Suppressor macrophage (primary cell): ENCODE data around the gene PRKCSH.
A peak's percentile ranks its signal among the peaks of the same experiment; 100 is the strongest.
"Not testable (repeated sequence)": the region's sequence is repeated elsewhere in the genome, so short reads cannot be mapped to it uniquely, and the experiment has no call there.

ENCODE experiments used
- DNase-seq, 4 experiments: peaks; one replicate each; pipeline ENCODE4 v3.0.0-alpha.2; 2020 to 2022

PRKCSH gene

DNA sequence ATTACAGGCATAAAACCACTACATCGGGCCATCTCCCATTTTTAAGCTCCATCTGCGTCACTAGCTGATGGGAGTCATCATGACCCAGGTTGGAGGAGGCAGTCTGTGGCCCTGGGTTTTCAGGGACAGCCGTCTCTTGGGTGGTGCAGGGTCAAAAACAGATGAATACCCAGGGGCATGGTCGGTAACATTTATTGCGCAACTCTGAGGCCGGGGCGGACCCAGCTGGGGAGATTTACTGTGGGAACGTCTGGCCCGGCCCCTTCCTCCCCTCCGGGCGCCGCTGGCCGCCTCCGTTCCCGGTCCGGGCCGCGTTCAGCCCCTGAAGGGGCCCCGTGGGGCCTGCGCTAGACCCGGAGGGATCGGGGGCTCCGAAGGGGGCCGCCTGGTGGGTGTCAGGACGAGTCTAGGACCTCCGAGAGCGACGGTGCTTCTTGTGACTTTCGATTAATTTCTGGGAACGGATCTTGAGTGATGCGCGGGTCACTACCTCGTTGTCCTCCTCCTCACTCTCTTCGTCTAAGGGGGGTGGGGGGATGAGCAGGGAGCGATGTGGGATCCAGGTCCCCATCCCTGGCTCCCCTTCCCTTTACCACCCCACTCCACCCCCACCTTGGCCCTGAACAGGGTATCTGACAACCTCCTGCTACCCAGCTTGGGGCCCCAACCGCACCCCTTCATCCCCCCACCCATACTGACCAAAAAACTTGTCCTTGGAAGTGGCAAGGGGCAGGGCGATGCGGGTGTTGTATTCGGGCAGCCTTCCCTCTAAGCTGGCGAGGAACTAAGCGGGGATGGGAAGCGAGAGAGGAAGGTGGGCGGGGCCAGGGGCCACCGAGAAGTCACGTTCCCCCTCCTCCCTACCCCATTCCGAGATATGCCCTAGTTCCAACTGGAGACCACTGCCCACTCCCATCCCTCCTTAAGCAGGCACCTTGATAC lies 14.7 kb upstream of the PRKCSH start:
- peak in 2 of 4 experiments; percentile 33 to 51 for DNase-seq

DNA sequence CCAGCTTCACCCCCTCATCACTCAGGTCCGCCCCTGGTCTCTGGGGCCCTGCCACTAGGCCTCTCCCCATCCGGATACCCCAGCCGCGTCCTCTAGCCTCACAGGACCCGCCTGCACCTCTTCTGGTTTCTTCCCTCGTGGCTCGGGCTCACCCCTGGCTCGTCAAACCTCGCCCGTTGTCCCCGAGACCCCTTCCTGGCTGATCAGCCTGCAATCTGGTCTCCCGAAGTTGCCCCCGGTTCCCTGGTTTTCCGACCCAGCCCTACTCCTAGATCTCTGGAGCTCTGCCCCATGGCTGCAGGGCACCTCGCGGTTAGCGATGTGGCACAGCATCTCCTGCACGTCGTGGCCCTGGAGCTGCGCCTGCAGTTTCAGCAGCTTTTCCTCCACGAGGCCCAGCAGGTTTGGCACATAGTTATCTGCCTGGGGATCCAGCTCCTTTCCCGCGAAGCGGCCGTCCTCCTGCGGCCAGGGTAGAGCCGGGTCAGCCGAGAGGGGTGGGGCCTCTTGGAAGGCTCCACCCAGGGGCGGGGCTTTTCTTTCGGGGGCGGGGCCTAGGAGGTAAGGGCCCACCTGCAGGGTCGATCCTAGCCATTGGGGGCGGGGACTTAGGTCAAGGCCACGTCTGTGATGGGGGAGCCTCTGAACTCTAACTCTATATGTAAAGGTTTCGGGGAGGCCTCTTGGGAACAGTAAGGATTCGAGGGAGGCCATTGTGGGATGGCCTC lies 13.9 kb upstream of the PRKCSH start:
- DNase-seq, result peak in 2 of 4 experiments; percentile 28 to 36

DNA sequence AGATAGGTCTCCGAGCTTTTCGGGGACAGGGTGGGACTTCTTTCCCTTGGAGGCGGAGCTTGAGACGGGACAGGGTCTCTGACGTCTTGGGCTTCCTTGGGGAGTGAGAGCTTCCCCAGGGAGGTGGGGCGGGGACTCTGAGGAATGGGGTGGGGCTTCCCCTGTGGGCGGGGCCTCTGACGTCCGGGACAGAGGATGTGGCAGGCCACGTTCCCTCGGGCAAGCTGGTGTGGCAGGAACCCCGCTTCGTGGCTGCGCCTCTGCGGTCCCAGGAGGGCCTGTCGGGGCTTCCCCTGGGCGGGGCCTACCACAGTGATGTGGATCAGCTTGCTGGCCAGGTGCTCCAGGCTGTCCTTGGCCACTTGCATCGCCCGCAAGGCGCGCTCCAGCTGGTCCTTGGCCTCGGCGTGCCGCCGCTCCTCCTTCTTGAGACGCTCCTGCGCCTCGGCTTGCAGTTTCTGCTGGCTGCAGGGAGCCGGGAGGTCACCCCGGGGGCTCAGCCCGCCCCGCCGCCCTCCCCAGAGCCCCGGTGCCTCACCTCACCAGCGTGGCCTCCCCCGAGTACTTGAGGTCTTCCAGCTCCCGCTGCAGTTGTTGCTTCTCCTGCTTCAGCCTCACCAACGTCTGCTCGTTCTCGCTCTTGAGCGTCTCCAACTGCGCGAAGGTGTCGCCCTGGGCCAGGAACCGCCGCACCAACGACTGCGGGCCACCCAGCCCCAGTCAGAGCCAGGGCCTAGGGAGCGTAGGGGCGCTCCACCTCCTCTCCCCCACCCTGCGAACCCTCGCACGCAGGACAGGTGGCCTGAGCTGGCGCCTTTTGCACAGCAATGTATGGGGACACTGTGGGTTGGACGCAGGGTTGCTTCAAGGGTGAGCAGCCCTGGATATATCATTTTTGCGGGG lies 13.0 kb upstream of the PRKCSH start:
- peak; percentile 56 to 76 (median 62) for DNase-seq

DNA sequence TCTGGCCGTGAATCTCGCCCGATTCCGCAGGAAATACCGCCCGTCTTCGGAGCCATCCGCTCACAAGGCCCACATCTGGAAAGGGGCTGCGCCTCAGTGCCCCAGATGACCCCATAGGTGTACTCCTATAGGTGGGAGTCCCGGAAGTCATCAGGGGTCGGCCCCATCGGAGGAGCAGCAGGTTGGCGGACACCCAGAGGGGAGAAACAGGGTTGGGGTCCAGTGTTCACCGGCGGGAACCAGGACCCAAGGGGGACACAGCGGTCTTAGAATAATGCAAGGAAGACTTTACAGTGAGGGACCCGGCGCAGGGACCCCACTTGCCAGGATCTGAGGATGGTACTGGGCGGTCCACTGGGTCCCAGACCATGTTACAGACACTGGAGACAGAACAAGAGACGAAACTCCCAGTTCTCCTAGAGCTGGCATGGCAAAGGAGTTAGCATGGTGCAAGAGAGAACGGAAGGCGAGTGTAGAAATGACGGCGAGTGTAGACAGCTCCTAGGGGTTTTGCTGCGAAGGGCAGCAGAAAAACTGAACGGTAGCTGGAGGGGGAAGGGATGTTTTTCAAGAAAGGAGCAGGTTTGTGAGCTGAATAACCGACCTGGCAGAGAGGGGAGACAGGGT lies 12.2 kb upstream of the PRKCSH start:
- no peak for DNase-seq

DNA sequence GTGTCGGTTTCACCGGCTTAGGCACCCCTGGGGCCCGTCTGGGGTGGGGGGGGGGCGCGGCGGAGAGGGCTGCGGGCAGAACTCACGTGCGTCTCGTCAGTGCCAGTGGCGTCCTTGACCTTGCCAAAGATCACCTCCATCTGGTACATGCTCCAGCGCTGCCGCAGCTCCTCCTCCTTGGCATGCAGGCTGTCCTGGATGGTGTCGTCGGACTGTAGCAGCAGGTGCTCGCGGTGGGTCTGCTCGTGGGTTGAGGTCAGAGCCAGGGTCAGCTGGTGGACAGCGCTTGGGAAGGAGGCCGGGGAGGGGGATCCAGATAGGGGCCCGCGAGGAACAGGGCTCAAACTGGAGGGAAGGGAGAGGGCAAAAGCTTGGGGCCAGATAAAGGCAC lies 11.6 kb upstream of the PRKCSH start:
- no peak for DNase-seq

DNA sequence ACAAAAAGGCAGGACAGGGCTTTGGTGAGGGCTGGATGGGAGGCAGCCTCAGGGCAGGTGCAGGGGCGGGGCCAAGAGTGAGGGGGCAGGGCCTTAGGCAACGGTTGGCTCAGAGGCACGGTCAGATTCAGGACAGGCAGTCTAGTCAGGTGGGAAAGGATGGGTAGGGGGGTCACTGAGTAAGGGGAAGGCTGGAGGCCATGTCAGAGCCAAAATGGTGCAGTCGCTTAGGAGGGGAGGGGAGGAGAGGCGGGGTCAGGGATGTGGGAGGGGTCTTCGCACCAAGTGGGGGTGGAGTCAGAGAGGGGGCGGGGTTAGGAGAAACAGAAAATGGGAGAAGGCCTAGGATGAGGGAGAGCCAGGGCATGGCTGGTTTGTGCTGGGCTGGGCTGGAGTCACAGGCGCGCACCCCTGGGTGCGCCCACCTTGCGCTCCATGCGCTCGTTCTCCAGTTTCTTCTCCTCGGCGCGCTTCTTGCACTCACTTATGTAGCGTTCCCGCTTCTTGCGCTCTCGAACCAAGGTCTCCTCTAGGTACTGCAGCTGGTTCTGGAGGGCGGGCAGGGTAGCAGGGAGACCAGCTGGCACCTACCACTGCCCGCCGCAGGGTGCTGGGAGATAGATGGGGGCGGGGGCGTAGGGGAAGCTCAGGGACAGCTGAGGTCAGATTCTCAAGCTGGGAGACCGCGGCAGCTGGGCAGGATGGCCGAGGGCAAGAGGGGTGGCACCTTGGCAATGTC lies 9.5 kb upstream of the PRKCSH start:
- DNase-seq, result no peak

DNA sequence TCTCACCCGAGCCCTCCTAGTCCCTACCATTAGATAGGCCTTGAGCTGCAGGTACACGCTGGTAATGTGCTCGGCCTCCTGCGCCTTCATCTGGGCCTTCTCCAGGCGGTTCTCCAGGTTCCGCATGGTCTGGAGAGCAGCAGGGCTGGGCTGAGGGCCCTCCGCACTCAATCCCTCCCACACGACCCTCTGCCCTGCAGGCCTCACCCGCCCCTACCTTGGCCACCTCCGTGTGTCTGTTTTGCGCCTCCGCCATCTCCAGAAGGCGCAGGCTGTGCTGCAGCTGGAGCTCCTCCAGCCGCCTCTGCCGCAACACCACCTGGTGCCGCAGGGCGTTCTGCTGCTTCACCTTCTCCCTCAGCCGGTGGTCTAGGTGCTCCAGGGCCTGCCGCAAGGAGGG lies 8.8 kb upstream of the PRKCSH start:
- DNase-seq, result no peak

DNA sequence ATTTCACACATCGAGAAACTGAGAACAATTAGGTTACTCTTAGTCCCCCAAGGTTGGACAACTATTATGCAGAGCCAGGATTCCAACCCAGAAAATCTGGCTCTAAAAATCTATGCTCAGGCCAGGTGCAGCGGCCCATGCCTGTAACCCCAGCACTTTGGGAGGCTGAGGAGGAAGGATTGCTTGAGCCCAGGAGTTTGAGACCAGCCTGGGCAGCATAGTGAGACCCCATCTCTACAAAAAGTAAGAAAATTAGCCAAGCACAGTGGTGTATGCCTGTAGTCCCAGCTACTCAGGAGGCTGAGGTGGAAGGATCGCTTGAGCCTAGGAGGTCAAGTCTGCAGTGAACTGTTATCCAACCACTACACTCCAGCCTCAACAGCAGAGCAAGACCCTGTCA lies 1.9 kb upstream of the PRKCSH start:
- DNase-seq, result not testable (repeated sequence)

DNA sequence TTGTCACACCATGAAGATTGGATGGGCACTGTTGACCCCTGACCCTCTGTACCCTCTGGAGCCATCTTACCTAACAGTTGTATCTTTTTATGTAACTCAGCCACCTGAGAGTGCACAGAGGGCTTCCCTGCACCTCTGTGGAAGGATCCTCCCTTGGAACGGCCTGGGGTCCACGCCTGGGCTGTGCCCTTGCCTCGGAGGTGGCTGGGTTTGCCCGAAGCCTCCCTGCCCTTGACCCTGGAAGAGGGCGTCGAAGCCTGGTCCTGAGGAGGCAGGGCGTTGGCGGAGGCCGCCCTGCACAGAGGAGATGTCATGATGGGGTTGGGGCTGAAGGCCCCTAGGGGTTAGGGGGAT lies 755 bp upstream of the PRKCSH start:
- DNase-seq, result no peak

DNA sequence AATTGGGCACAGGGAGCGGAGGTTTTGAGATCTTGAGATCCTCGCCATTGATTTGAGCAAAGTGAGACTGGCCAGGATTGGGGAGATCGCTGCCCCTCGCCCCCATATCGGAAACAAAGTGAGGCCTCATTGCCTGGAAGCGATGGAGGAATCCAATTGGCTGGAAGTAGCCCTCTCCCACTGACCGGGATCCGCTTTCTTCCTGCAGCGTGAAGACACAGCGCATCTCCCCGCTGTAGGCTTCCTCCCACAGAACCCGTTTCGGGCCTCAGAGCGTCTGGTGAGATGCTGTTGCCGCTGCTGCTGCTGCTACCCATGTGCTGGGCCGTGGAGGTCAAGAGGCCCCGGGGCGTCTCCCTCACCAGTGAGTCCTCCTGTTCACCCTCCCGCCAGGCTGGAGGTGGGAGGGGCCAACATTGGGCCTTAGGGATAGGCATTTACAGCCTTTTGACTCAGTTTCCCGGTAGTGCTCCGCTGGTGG lies 438 bp downstream of the PRKCSH start:
- peak; percentile 41 to 63 (median 52) for DNase-seq

DNA sequence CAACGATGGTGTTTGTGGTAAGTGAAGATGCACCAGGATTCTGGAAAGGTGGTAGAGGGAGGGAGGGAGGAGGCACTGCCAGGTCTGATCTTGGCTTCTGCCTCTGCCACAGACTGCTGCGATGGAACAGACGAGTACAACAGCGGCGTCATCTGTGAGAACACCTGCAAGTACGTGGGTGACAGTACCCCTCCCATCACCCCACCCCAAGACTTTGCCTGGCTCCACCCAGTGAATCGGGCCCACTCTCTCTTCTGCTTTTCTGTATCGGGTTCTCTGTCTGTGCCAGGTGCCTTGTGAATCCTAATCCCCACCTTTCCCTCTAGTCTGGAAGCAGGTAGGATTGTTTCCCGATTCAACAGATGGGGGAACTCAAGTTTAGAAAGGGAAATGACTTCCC lies 2.5 kb downstream of the PRKCSH start:
- no peak for DNase-seq

DNA sequence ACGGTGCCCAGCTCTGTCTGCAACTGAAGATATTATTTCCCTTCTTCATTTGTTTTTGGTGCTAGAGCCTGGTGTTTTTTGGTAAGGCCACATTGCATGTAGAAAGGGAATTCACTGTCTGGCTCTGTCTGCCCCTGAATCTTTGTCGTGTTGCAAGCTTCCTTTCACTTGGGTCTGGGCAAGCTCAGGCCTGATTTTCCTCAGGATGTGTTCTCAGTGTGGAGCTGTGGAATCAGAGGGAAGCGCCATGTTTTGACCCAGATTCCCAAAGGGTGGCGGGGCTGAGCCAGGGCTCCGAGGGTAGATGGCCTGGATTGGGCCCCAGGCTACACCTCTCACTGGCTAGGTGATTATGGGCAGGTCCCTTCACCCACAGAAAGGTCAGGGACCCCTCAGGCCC lies 8.6 kb downstream of the PRKCSH start:
- DNase-seq, result no peak

DNA sequence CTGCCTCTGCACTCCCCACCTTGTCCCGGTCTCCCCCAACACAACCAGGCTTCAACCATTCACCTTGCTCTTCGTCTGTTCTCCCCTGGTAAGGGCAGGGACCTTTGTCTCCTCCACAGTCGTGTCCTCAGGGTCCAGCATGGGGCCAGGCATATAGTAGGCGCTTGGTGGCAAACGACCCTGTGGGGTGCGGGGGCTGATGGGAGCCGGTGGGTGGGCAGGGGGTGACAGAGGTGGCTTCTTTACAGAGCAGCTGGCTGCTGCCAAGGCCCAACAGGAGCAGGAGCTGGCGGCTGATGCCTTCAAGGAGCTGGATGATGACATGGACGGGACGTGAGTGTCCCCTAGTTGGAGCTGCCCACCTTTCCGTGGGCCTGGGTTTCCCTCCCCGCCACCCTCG lies 9.7 kb downstream of the PRKCSH start:
- no peak for DNase-seq

DNA sequence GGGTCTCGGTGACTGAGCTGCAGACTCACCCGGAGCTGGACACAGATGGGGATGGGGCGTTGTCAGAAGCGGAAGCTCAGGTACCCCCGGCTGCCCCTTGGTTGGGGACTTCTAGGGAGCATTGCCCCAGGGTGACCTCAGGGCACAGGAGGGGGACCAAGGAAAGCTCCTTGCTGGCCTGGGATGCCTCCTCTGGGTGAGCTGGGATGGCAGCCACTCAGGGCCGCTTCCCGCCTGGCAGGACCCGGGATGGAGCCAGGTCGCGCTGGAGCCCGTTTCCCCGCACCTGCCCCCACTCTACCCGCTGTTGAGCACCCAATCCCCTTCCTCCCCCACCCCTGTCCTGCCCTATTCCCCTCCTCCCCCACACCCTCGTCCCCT lies 10.8 kb downstream of the PRKCSH start:
- DNase-seq, result no peak

DNA sequence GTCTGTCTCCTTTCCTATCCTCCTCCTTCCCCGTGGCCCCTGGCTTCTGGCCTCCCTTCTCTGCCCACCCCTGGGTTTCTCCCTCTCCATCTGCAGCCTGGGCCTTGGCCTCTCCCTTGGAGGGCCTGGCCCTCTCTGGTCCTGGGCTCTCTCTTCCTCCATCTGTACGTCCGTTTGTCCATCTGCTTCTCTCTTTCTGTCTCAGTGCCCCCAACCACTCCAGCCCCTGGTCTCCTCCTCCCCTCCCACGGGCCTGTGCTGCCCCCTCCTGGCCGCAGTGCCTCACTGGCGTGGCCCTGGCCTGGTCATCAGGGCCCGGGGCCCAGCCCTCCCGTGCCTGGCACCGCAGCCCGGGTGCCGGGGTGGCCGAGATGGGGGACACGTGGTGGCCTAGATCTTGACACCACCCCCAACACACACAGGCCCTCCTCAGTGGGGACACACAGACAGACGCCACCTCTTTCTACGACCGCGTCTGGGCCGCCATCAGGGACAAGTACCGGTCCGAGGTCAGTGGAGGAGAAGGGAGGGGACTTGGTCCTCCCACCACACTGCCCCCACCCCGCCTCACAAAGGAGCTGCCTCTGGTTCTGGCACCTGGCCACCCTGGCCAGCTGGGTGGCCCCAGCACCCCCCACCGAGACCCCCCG lies 11.3 kb downstream of the PRKCSH start:
- peak; percentile 50 to 80 (median 64) for DNase-seq

DNA sequence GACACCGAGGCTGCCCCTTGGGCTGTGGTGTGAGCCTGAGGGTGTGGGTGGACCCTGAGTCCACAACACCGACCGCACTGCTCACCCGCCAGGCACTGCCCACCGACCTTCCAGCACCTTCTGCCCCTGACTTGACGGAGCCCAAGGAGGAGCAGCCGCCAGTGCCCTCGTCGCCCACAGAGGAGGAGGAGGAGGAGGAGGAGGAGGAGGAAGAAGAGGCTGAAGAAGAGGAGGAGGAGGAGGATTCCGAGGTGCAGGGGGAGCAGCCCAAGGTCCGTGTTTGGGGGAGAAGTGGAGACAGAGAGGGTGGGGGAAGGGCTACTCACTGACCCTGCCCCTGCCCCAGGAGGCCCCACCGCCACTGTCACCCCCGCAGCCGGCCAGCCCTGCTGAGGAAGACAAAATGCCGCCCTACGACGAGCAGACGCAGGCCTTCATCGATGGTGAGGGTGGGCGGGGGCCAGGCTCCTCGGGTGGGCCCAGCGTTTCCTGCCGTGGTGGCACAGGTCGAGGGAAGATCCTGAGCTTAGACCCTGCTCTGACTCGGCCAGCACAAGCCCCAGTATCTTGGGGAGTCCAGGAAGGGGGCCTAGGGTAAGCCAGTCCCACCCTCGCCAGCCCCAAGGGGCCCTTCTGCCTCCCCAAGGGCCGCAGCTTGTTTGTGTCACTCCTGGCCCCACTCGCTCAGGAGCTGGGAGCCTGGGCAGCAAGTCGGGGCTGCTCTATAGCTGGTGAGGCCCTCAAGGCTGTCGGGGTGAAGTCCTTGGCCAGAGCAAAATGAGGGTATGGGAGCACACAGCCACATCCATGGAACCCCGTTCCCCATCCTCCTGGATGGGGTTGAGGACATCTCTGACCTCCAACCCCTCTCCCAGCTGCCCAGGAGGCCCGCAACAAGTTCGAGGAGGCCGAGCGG lies 12.2 kb downstream of the PRKCSH start:
- DNase-seq, result no peak

DNA sequence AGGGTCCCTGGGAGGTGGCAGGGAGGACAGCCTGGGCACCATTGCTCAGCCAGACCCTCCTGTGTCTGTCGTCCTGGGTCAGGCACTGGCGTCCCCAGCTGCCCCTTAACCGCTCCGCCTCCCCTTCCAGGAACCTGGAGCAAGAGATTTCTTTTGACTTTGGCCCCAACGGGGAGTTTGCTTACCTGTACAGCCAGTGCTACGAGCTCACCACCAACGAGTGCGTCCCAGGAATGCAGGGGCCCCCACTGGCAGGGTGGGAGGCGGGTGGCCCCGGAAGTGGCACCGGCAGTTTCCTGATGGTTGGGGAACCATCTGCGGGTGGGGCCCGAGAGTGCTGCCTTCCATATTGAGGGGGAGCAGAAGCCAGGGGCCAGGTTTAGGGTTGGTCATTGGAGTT lies 13.0 kb downstream of the PRKCSH start:
- DNase-seq, result no peak

DNA sequence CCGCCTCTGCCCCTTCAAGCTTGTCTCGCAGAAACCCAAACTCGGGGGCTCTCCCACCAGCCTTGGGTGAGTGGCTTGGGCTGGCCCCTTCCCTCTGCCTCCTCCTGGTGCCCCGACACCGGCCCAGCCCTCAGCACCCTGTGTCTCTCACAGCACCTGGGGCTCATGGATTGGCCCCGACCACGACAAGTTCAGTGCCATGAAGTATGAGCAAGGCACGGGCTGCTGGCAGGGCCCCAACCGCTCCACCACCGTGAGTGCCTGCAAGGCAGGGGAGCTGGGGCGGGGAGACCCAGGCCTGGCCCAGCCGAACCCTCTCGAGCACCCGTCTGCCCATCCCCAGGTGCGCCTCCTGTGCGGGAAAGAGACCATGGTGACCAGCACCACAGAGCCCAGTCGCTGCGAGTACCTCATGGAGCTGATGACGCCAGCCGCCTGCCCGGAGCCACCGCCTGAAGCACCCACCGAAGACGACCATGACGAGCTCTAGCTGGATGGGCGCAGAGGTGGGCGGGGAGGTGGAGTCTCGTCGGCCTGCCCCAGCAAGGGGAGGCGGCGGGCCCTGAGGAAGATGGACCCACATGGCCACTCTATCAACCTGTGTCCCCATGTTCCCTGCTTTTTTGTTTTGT lies 13.6 kb downstream of the PRKCSH start:
- no peak for DNase-seq

DNA sequence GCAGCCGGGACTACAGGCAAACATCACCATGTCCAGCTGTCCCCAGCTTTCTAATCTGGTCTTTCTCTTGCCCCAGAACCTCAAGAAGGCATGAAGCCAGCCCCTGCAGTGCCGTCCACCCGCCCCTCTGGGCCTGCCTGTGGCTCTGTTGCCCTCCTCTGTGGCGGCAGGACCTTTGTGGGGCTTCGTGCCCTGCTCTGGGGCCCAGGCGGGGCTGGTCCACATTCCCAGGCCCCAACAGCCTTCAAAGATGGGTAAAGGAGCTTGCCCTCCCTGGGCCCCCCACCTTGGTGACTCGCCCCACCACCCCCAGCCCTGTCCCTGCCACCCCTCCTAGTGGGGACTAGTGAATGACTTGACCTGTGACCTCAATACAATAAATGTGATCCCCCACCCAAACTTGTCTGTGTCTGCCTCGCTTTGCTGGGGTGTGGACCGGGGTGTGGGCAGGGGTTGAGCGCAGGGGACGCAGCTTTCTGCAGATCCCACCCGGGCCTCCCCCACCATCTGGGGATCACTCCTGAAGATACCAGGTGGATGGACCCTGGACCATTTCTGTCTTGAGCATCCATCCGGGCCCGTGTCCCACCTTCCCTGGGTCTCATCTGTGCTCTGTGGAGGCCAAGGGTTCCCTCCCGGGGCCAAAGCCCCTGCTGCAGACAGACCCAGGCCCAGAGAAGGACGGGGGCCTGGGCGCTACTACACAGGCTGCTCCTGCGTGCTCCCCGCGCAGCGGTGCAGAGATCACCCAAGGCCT lies 15.3 kb downstream of the PRKCSH start:
- no peak for DNase-seq
